ENCODE measurements around the gene FSTL4.
"Not testable (repeated sequence)": the region's sequence is repeated elsewhere in the genome, so short reads cannot be mapped to it uniquely, and the experiment has no call there.

The FSTL4 gene

DNA sequence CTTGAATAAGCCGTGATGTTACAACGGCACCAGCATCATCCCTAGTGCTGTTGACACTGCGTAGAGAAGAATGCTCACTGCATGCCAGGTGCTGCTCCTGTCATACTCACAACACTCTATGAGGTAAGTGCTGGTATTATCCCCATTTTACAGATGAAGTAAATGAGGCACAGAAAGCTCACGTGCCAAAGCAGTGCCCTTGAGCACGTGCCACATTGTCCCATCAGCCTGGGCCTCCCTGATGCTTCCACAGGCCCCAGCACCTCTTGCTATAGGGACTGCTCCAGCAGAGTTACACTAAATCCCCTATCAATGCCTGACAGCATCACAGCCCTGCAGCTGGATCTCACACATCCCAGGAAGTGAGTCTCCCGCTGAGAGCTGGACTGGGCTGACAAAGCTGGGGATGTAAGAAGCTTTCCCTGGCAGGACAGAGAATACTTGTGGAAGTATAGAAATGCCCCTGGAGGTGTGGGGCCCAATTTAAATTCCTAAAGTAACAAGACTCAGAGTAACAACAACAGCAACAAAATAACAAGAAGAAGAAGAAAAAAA is 216.1 kb downstream of the FSTL4 start:
- no peak overlapping the region for H3K4me3 Mint-ChIP-seq
- H3K4me1 Mint-ChIP-seq: peaks cover 41% of the 10 kb centered on the region
- ATAC-seq: no peak
- no peak overlapping the region for H3K27ac Mint-ChIP-seq
- H3K9me3 Mint-ChIP-seq: peaks cover 5% of the 10 kb centered on the region
- H3K27me3 Mint-ChIP-seq: peaks cover 3% of the 10 kb centered on the region
- no peaks in the 10 kb centered on the region for H3K36me3 Mint-ChIP-seq (ENCODE audit: low read depth)
- DNase-seq: no peak

DNA sequence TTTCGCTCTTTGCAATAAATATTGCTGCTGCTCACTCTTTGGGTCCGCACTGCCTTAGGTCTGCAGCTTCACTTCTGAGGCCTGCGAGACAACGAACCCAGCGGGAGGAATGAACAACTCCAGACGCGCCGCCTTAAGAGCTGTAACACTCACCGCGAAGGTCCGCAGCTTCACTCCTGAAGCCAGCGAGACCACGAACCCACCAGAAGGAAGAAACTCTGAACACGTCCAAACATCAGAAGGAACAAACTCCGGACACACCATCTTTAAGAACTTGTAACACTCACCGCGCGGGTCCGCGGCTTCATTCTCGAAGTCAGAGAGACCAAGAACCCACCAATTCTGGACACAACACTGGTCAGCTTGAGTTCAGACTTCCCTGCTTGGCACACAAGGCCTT is 217.1 kb downstream of the FSTL4 start:
- H3K36me3 Mint-ChIP-seq (ENCODE audit: low read depth); H3K27me3 Mint-ChIP-seq; H3K9me3 Mint-ChIP-seq; H3K27ac Mint-ChIP-seq; ATAC-seq; DNase-seq; H3K4me3 Mint-ChIP-seq: not testable (repeated sequence)
- peaks cover 41% of the 10 kb centered on the region for H3K4me1 Mint-ChIP-seq

DNA sequence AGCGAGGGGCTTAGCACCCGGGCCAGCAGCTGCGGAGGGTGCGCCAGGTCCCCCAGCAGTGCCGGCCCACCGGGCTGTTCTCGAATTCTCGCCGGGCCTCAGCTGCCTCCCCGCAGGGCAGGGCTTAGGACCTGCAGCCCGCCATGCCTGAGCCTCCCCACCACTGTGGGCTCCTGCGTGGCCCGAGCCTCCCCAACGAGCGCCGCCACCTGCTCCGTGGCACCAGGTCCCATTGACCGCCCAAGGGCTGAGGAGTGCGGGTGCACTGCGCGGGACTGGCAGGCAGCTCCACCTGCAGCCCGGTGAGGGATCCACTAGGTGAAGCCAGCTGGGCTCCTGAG is 217.9 kb downstream of the FSTL4 start:
- not testable (repeated sequence) for H3K9me3 Mint-ChIP-seq; H3K27ac Mint-ChIP-seq; H3K4me3 Mint-ChIP-seq; ATAC-seq; DNase-seq; H3K27me3 Mint-ChIP-seq; H3K36me3 Mint-ChIP-seq (ENCODE audit: low read depth)
- H3K4me1 Mint-ChIP-seq: peaks cover 35% of the 10 kb centered on the region

DNA sequence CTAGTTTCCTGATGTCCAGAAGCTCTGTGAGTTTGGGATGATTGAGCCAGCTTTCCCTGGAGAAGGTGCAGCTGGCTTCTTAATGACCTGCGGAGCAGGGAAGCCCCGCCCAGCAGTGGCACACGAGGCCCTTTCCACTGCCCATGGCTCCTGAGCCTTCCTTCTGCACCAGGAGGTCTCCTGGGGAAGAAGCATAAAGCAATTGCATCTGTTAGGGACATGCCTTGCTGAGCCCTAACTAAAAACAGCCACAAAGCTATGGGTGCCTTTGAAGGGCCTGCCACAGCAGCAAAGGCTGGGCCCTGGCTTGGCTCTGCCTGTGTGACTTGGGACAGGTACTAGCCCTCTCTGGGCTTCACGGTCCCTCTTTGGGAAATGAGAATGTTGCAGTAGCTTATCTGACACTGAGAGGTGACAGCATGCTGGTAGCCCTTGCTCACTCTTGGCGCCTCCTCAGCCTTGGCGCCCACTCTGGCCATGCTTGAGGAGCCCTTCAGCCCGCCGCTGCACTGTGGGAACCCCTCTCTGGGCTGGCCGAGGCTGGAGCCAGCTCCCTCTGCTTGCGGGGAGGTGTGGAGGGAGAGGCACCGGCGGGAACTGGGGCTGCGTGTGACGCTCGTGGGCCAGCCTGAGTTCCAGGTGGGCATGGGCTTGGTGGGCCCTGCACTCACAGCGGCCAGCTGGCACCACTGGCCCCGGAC is 218.4 kb downstream of the FSTL4 start:
- H3K9me3 Mint-ChIP-seq: peaks cover 5% of the 10 kb centered on the region
- ATAC-seq (no peak), DNase-seq (no peak)
- H3K4me3 Mint-ChIP-seq: no peak overlapping the region
- no peaks in the 10 kb centered on the region for H3K36me3 Mint-ChIP-seq (ENCODE audit: low read depth)
- H3K27me3 Mint-ChIP-seq: peaks cover 8% of the 10 kb centered on the region
- no peak overlapping the region for H3K27ac Mint-ChIP-seq
- peaks cover 29% of the 10 kb centered on the region for H3K4me1 Mint-ChIP-seq

DNA sequence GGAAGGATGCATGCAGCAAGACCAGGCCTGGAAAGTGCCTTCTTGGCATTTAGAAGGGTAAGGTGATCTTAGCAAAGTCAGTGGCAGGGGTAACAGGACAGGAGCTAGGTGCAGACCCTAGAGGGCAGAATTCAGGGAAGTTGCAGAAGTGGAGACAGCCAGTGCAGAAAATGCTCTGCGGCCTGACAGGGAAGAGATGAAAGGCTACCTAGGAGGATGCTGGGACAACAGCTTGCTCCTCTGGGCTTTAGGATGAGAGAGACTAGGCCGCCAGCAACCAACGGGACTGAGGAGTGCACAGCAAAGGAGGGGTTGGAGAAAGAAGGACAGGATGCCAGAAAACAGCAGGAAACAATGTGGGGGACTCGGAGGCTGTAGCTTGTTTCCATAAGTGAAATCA is 219.9 kb downstream of the FSTL4 start:
- no peak for ATAC-seq
- H3K9me3 Mint-ChIP-seq: peaks cover 5% of the 10 kb centered on the region
- no peak overlapping the region for H3K4me3 Mint-ChIP-seq
- no peak for DNase-seq
- peaks cover 18% of the 10 kb centered on the region for H3K27me3 Mint-ChIP-seq
- no peaks in the 10 kb centered on the region for H3K36me3 Mint-ChIP-seq (ENCODE audit: low read depth)
- H3K27ac Mint-ChIP-seq: no peak overlapping the region
- H3K4me1 Mint-ChIP-seq: peaks cover 15% of the 10 kb centered on the region

DNA sequence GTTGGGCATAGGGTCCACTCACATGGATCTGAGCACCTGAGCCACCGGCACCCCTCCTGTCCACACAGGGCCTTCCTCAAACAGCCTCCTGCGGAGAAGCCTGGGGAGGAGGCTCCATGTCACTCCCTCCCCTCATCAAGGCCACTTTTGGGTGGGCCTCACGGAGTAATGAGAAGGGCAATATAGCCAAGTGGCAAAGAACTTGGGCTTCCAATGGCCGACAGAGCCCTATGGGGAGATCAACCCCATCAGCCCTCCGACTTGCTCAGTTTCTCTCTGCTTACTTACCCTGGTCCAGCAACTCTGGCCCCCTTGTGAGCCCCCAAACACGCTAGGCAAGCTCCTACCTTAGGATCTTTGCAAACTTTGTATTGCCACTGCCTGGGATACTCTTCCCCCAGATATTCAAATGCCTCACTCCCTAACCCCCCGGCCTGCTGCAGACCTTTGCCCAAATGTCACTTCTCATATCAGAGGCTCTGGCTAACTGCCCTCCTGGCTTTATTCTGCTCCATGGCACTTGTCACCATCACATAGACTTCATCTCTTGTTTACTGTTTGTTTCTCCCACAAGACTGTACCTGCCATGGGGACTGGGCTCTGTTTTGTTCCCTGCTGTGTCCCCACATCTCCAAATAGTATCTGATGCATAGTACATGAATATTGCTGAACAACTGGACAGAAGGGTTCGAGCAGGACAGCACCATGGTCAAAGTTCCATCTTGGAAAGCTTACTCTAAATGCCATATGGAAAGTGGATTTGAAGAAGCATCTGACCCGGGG is 220.8 kb downstream of the FSTL4 start:
- peaks cover 5% of the 10 kb centered on the region for H3K9me3 Mint-ChIP-seq

DNA sequence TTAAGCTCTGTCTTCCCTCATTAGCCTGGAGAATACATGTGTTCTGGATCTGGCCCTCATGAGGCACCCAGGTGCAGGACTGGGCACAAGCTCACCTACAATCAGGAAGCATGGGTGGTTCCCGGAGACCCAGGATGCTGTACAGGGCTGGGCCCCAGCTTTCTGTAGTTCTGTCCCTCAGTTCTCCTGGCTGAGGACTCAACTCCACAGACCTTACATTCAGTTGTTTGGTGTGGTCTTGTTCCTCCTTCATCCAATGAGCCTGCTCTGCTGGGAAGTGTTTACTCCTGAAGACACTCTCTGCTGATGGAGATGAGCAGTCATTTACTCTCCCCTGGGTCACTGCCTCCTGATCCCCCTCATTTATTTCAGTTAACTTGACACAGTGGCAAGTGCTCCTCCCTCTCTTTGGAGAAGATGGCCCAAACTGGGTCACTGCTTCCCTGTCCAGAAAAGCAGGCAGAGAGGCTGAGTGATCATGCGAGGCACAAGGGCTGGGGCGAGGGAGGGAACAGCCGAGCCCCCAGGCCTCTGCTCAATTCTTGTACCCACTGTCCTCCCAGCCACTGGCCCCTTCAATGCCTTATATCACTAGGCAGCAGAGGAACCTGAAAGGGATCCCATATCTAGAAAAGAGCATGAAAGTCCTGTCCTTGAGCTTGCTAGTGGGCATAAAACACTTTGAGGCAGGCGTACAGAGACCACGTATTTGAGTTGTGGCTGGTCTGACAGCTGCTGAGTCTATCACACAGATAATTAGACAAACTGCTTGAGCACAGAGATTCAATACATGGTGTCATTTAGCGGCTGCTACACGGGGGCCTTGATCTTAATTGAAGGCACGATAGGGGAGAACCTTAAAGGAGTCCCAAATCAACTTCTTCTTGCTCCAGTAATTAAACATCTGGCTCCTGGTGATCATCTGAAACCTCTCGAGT is 221.7 kb downstream of the FSTL4 start:
- peaks cover 5% of the 10 kb centered on the region for H3K9me3 Mint-ChIP-seq
- no peaks in the 10 kb centered on the region for H3K36me3 Mint-ChIP-seq (ENCODE audit: low read depth)
- H3K27ac Mint-ChIP-seq: no peak overlapping the region
- no peak for ATAC-seq
- H3K4me3 Mint-ChIP-seq: no peak overlapping the region
- H3K27me3 Mint-ChIP-seq: peaks cover 27% of the 10 kb centered on the region
- no peak for DNase-seq
- H3K4me1 Mint-ChIP-seq: no peaks in the 10 kb centered on the region

More for the DNA sequence above, 220.8 kb downstream of the FSTL4 start:
- H3K4me3 Mint-ChIP-seq: no peak overlapping the region
- peaks cover 6% of the 10 kb centered on the region for H3K4me1 Mint-ChIP-seq
- DNase-seq (no peak), ATAC-seq (no peak)
- H3K36me3 Mint-ChIP-seq (ENCODE audit: low read depth): no peaks in the 10 kb centered on the region
- H3K27ac Mint-ChIP-seq: no peak overlapping the region
- peaks cover 24% of the 10 kb centered on the region for H3K27me3 Mint-ChIP-seq

DNA sequence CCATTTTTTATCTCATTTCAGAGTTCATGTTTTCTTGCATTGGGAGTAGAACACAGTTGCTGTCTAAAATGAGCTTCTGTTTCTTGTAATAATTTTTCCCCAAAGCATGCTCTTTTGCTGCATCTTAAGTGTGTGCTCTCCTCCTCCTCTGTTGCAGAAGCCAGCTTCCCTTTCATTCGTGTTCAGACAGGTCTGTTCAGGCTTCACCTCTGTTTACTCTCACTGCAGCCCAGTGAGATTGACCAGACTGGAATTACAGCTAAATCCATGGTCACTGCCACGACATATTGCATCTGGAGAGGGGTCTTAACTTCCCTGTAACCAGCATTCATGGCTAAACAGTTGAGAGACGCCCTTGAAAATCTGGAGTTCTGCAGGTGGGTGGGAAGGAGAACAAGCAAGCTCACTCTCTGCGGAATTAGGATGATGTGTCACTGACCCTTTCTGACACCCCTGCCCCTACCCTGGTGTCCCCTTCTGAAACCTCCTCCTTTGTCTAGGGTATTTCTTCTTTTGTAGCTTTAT is 223.2 kb downstream of the FSTL4 start:
- Mint-ChIP-seq H3K27me3 (peaks cover 24% of the 10 kb centered on the region), H3K4me1 (no peaks in the 10 kb centered on the region), H3K27ac (no peak overlapping the region), H3K9me3 (no peaks in the 10 kb centered on the region), H3K4me3 (no peak overlapping the region), H3K36me3 (ENCODE audit: low read depth) (no peaks in the 10 kb centered on the region)
- ATAC-seq (no peak), DNase-seq (no peak)

DNA sequence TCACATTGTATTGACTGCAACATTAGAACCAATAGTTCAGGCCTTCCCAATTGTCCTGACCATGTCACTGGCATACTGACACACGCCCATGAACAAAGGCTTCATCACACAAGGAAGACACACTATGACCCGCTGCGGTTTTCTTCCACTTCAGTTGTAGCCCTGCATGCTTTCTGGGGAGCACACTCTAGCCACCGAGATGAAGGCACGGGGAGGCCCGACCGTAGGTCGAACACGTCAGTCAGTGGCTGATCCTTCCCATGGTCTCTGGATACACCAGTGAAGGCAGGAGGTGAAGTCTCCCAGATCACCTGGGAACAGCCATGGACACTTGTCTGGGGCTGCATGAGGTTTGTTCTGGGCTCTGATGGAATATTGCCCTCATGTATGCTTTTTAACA is 224.7 kb downstream of the FSTL4 start:
- no peaks in the 10 kb centered on the region for H3K9me3 Mint-ChIP-seq
- ATAC-seq: no peak
- no peak for DNase-seq
- no peak overlapping the region for H3K27ac Mint-ChIP-seq
- H3K4me3 Mint-ChIP-seq: no peak overlapping the region
- H3K4me1 Mint-ChIP-seq: no peaks in the 10 kb centered on the region
- H3K36me3 Mint-ChIP-seq (ENCODE audit: low read depth): no peaks in the 10 kb centered on the region
- peaks cover 28% of the 10 kb centered on the region for H3K27me3 Mint-ChIP-seq

DNA sequence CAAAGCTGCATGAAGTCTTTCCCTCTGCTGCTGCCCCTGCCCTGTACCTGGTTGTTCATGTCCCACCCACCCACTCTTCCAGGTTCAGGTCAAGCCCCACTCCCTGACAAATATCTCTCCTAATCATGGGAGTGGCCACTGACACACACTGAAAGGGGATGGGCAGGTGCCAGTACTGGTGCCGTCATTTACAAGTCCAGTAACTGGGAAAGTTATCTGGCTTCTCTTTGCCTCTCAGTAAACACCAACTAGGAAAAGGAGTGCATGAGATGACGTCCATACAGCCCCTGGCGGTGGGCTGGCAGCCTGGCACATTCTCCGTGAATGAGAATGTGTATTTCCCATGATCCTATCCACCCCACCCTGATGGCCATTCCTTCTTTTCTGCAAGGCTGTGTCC is 225.2 kb downstream of the FSTL4 start:
- DNase-seq (no peak), ATAC-seq (no peak)
- H3K9me3 Mint-ChIP-seq: no peaks in the 10 kb centered on the region
- no peak overlapping the region for H3K27ac Mint-ChIP-seq
- H3K4me3 Mint-ChIP-seq: no peak overlapping the region
- no peaks in the 10 kb centered on the region for H3K36me3 Mint-ChIP-seq (ENCODE audit: low read depth)
- peaks cover 33% of the 10 kb centered on the region for H3K27me3 Mint-ChIP-seq
- no peaks in the 10 kb centered on the region for H3K4me1 Mint-ChIP-seq

DNA sequence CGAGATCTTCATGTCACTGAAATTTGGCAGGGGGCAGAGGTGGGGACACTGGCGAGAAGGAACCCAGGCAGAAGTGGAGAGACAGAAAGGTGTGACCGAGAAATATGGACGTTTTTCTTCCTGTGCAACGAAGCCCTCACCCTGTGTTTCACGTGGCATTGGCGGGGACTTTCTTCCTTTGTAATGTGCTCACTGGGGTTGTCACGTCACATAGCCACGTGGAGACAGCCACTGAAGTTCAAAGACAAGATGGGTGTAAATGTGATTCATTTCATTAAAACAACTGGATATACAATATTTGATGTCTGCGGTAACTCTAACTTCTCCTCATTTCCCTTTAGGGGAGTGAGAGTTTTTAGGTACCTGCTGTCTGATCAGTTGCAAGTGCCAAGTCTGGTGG is 225.7 kb downstream of the FSTL4 start:
- no peak for DNase-seq
- ATAC-seq: no peak
- H3K4me1 Mint-ChIP-seq: no peaks in the 10 kb centered on the region
- no peaks in the 10 kb centered on the region for H3K36me3 Mint-ChIP-seq (ENCODE audit: low read depth)
- no peak overlapping the region for H3K27ac Mint-ChIP-seq
- no peak overlapping the region for H3K4me3 Mint-ChIP-seq
- H3K9me3 Mint-ChIP-seq: no peaks in the 10 kb centered on the region
- H3K27me3 Mint-ChIP-seq: peaks cover 34% of the 10 kb centered on the region

DNA sequence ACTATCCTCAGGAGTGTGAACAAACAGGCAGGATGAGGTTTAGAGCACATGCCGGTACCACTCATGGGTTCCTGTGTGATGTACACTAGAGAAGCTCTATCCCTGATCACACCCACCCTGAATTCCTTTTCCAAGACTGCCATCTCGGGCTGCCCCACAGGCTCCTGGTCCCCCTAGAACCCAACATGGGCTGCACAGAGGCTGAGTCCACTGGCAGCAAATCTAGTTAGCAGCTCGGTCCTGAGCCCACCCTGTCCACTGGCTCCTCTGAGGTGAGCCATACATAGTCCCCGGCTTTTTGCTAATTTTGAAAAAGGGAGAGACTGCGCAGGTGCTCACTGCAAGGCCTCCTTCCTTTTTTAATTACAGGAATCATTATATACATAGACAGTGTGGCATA is 227.0 kb downstream of the FSTL4 start:
- Mint-ChIP-seq H3K9me3 (no peaks in the 10 kb centered on the region), H3K4me1 (no peaks in the 10 kb centered on the region), H3K27me3 (peaks cover 38% of the 10 kb centered on the region), H3K4me3 (no peak overlapping the region), H3K36me3 (ENCODE audit: low read depth) (no peaks in the 10 kb centered on the region), H3K27ac (no peak overlapping the region)
- ATAC-seq (no peak), DNase-seq (no peak)

DNA sequence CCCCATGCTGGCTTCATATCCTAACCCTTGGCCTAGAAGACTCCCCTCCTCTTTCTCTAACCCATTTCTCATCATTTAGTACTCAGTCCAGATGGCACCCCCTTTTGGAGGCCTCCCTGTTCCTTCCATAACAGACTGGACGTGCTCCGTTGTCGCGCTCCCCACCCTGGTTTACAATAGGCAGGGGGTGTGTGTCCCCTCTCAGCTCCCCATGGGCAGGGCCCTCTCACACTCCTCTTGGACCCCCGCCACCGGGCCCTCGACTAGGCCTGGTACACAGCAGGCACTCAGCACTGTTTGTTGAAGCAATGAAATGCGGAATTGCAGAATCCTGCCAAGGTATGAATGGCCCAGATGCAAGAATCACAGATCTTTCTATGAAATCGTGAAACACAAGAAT is 227.4 kb downstream of the FSTL4 start:
- ATAC-seq (no peak), DNase-seq (no peak)
- no peak overlapping the region for H3K4me3 Mint-ChIP-seq
- H3K27ac Mint-ChIP-seq: no peak overlapping the region
- H3K27me3 Mint-ChIP-seq: peaks cover 41% of the 10 kb centered on the region
- H3K9me3 Mint-ChIP-seq: no peaks in the 10 kb centered on the region
- H3K4me1 Mint-ChIP-seq: no peaks in the 10 kb centered on the region
- H3K36me3 Mint-ChIP-seq (ENCODE audit: low read depth): no peaks in the 10 kb centered on the region

DNA sequence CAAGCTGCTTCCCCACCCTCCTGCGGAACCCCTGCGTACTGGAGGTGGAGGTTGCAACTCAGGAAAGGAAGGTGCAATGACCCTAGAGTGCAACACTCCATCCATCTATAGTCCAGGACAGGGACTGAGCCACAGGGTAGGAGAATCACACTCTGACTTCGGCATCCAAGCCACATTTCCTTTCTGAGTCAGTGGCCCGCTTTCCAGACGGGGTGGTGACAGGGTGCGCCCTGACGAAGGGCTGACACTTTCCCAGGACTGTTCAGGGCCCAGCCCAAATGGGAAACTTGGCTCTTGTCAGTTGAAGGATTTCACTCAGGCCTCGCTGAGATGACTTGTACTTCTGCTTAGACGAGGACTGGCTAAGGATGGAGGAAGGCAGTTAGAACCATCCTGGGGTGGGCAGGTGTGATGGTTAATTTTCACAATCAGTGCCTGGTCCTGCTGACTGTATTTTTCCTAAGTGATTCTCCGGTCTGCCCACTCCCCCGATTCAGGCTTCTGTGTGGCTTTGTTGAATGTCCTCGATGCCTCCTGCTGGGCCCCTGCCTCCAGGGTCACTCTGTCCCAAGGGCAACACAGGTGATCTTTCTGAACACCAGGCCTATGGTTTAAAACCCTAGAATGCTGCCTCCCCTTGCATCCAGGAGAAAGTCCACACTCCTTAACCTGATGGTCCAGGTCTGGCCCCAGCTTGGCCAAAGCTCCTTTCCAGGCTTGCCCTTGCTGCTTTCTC is 228.1 kb downstream of the FSTL4 start:
- Mint-ChIP-seq H3K27ac (no peak overlapping the region), H3K27me3 (peaks cover 44% of the 10 kb centered on the region), H3K36me3 (ENCODE audit: low read depth) (no peaks in the 10 kb centered on the region), H3K4me1 (no peaks in the 10 kb centered on the region), H3K9me3 (peaks cover 2% of the 10 kb centered on the region), H3K4me3 (no peak overlapping the region)
- ATAC-seq: no peak
- DNase-seq: no peak
